Measurements from ENCODE around the gene NDUFB4. TPM values are rescaled to one million over a fixed set of nuclear protein-coding genes. Genes with fewer than 3 reads are reported as not detected.
"Not testable (repeated sequence)": the region's sequence is repeated elsewhere in the genome, so short reads cannot be mapped to it uniquely, and the experiment has no call there.

NDUFB4 gene
- total RNA-seq, 8 experiments from 2014 or later, result 170 to 321 (median 213) TPM

GRCh38 chr3:120597445-120598049, 1.4 kb downstream of the NDUFB4 start:
- WGBS, 10 experiments, result 0 to 67% (median 14%) methylated on average over 1 of the region's 1 CpG; no CpG with 5 or more reads in 4 of the 10 experiments
- H3K27ac ChIP-seq, result no peak overlapping the region
- peaks cover 5 to 7% of the 10 kb centered on the region in 2 donors for H3K4me1 ChIP-seq (replicated peaks in 1 of 2)
- ATAC-seq (replicated peaks in 6 of 8), result no peak
- peak overlapping the region in 1 of 5 donors; percentile 81 for H3K4me3 ChIP-seq
- in situ Hi-C loops (cut with MboI; ENCODE audit: low pct_unique_long_range_greater_than_20kb in 2 of 9, low sequenced_read_pairs in 9 of 9, unreplicated experiment in 9 of 9), result no loop called here

GRCh38 chr3:120599211-120599610, 3.1 kb downstream of the NDUFB4 start:
- WGBS, 10 experiments, result 0 to 100% (median 87%) methylated on average over 1 to 3 of the region's 3 CpGs; no CpG with 5 or more reads in 2 of the 10 experiments
- in situ Hi-C loops (cut with MboI; ENCODE audit: low pct_unique_long_range_greater_than_20kb in 2 of 9, low sequenced_read_pairs in 9 of 9, unreplicated experiment in 9 of 9), result no loop called here
- H3K4me3 ChIP-seq, result no peak overlapping the region

GRCh38 chr3:120601554-120601953, 5.4 kb downstream of the NDUFB4 start:
- H3K4me3 ChIP-seq, result no peak overlapping the region
- in situ Hi-C loops (cut with MboI; ENCODE audit: low pct_unique_long_range_greater_than_20kb in 2 of 9, low sequenced_read_pairs in 9 of 9, unreplicated experiment in 9 of 9), result no loop called here
- WGBS, 10 experiments, result 38 to 84% (median 79%) methylated on average over 1 to 4 of the region's 4 CpGs; no CpG with 5 or more reads in 2 of the 10 experiments
- no peak overlapping the region for H3K27ac ChIP-seq
- ATAC-seq (replicated peaks in 6 of 8), result no peak
- peaks cover 5 to 7% of the 10 kb centered on the region in 2 donors for H3K4me1 ChIP-seq (replicated peaks in 1 of 2)

More at GRCh38 chr3:120599211-120599610, 3.1 kb downstream of the NDUFB4 start:
- Histone ChIP-seq H3K4me1 (replicated peaks in 1 of 2) (peaks cover 5 to 7% of the 10 kb centered on the region in 2 donors), H3K27ac (no peak overlapping the region)
- no peak for ATAC-seq (replicated peaks in 6 of 8)

GRCh38 chr3:120602682-120603081, 6.5 kb downstream of the NDUFB4 start:
- no peak for ATAC-seq (replicated peaks in 6 of 8)
- H3K4me1 ChIP-seq (replicated peaks in 1 of 2), result peaks cover 0 to under 1% of the 10 kb centered on the region in 2 donors
- H3K27ac ChIP-seq, result no peak overlapping the region
- 64 to 100% (median 100%) methylated on average over 1 to 2 of the region's 2 CpGs; no CpG with 5 or more reads in 3 of the 10 experiments for WGBS, 10 experiments
- H3K4me3 ChIP-seq, result no peak overlapping the region
- in situ Hi-C loops (cut with MboI; ENCODE audit: low pct_unique_long_range_greater_than_20kb in 2 of 9, low sequenced_read_pairs in 9 of 9, unreplicated experiment in 9 of 9), result no loop called here

GRCh38 chr3:120604382-120604781, 8.2 kb downstream of the NDUFB4 start:
- ATAC-seq (replicated peaks in 6 of 8), result peak in 1 of 8 experiments; percentile 16
- Histone ChIP-seq H3K27ac (no peak overlapping the region), H3K4me3 (no peak overlapping the region), H3K4me1 (replicated peaks in 1 of 2) (no peaks in the 10 kb centered on the region)
- in situ Hi-C loops (cut with MboI; ENCODE audit: low pct_unique_long_range_greater_than_20kb in 2 of 9, low sequenced_read_pairs in 9 of 9, unreplicated experiment in 9 of 9), result no loop called here

GRCh38 chr3:120604784-120605183, 8.6 kb downstream of the NDUFB4 start:
- H3K4me3 ChIP-seq, result no peak overlapping the region
- H3K4me1 ChIP-seq (replicated peaks in 1 of 2), result no peaks in the 10 kb centered on the region
- no peak overlapping the region for H3K27ac ChIP-seq
- peak in 2 of 8 experiments; percentile 26 to 60 for ATAC-seq (replicated peaks in 6 of 8)
- in situ Hi-C loops (cut with MboI; ENCODE audit: low pct_unique_long_range_greater_than_20kb in 2 of 9, low sequenced_read_pairs in 9 of 9, unreplicated experiment in 9 of 9), result no loop called here

GRCh38 chr3:120608506-120608905, 12.4 kb downstream of the NDUFB4 start:
- WGBS, 10 experiments, result 0 to 100% (median 66%) methylated on average over 1 to 4 of the region's 4 CpGs
- Histone ChIP-seq H3K4me1 (replicated peaks in 1 of 2) (no peaks in the 10 kb centered on the region), H3K4me3 (no peak overlapping the region), H3K27ac (no peak overlapping the region)
- in situ Hi-C loops (cut with MboI; ENCODE audit: low pct_unique_long_range_greater_than_20kb in 2 of 9, low sequenced_read_pairs in 9 of 9, unreplicated experiment in 9 of 9), result no loop called here
- no peak for ATAC-seq (replicated peaks in 6 of 8)

GRCh38 chr3:120614765-120615164, 18.6 kb downstream of the NDUFB4 start:
- in situ Hi-C loops (cut with MboI; ENCODE audit: low pct_unique_long_range_greater_than_20kb in 2 of 9, low sequenced_read_pairs in 9 of 9, unreplicated experiment in 9 of 9), result no loop called here
- H3K4me1 ChIP-seq (replicated peaks in 1 of 2), result peaks cover 0 to 6% of the 10 kb centered on the region in 2 donors
- ATAC-seq (replicated peaks in 6 of 8), result no peak
- H3K27ac ChIP-seq, result no peak overlapping the region
- WGBS, 10 experiments, result 51 to 98% (median 90%) methylated on average over 4 to 8 of the region's 8 CpGs
- no peak overlapping the region for H3K4me3 ChIP-seq

GRCh38 chr3:120615847-120616609, 19.9 kb downstream of the NDUFB4 start:
- peak; percentile 65 to 95 (median 89) for ATAC-seq (replicated peaks in 6 of 8)

GRCh38 chr3:120616745-120617144, 20.6 kb downstream of the NDUFB4 start:
- H3K4me3 ChIP-seq; H3K4me1 ChIP-seq (replicated peaks in 1 of 2); ATAC-seq (replicated peaks in 6 of 8); H3K27ac ChIP-seq; in situ Hi-C loops (cut with MboI; ENCODE audit: low pct_unique_long_range_greater_than_20kb in 2 of 9, low sequenced_read_pairs in 9 of 9, unreplicated experiment in 9 of 9): not testable (repeated sequence)
- WGBS, 10 experiments, result 52 to 100% (median 88%) methylated on average over 1 to 8 of the region's 8 CpGs

More at GRCh38 chr3:120615847-120616609, 19.9 kb downstream of the NDUFB4 start:
- WGBS, 10 experiments, result 0 to 90% (median 65%) methylated on average over 1 to 10 of the region's 13 CpGs; no CpG with 5 or more reads in 2 of the 10 experiments
- H3K4me3 ChIP-seq, result no peak overlapping the region
- in situ Hi-C loops (cut with MboI; ENCODE audit: low pct_unique_long_range_greater_than_20kb in 2 of 9, low sequenced_read_pairs in 9 of 9, unreplicated experiment in 9 of 9), result no loop called here
- peaks cover 0 to 6% of the 10 kb centered on the region in 2 donors for H3K4me1 ChIP-seq (replicated peaks in 1 of 2)
- peak overlapping the region; percentile 9 to 24 for H3K27ac ChIP-seq

GRCh38 chr3:120622457-120622856, 26.3 kb downstream of the NDUFB4 start:
- Histone ChIP-seq H3K4me1 (replicated peaks in 1 of 2) (no peaks in the 10 kb centered on the region), H3K27ac (no peak overlapping the region), H3K4me3 (no peak overlapping the region)
- no peak for ATAC-seq (replicated peaks in 6 of 8)
- in situ Hi-C loops (cut with MboI; ENCODE audit: low pct_unique_long_range_greater_than_20kb in 2 of 9, low sequenced_read_pairs in 9 of 9, unreplicated experiment in 9 of 9), result no loop called here
- 0 to 85% (median 50%) methylated on average over 1 to 3 of the region's 3 CpGs; no CpG with 5 or more reads in 3 of the 10 experiments for WGBS, 10 experiments

GRCh38 chr3:120622870-120623726, 27.0 kb downstream of the NDUFB4 start:
- H3K4me3 ChIP-seq, result no peak overlapping the region

GRCh38 chr3:120623727-120624093, 27.6 kb downstream of the NDUFB4 start:
- in situ Hi-C loops (cut with MboI; ENCODE audit: low pct_unique_long_range_greater_than_20kb in 2 of 9, low sequenced_read_pairs in 9 of 9, unreplicated experiment in 9 of 9), result no loop called here
- no peak for ATAC-seq (replicated peaks in 6 of 8)
- H3K4me3 ChIP-seq, result no peak overlapping the region

More at GRCh38 chr3:120622870-120623726, 27.0 kb downstream of the NDUFB4 start:
- H3K4me1 ChIP-seq (replicated peaks in 1 of 2), result no peaks in the 10 kb centered on the region
- H3K27ac ChIP-seq, result no peak overlapping the region
- in situ Hi-C loops (cut with MboI; ENCODE audit: low pct_unique_long_range_greater_than_20kb in 2 of 9, low sequenced_read_pairs in 9 of 9, unreplicated experiment in 9 of 9), result no loop called here
- 0 to 83% (median 49%) methylated on average over 3 to 12 of the region's 12 CpGs; no CpG with 5 or more reads in 1 of the 10 experiments for WGBS, 10 experiments
- ATAC-seq (replicated peaks in 6 of 8), result peak in 5 of 8 experiments; percentile 55 to 85 (median 78)

More at GRCh38 chr3:120623727-120624093, 27.6 kb downstream of the NDUFB4 start:
- H3K4me1 ChIP-seq (replicated peaks in 1 of 2), result no peaks in the 10 kb centered on the region
- no peak overlapping the region for H3K27ac ChIP-seq

Measured in motor neuron (in vitro differentiated cells).